AG10803 (cell line): ENCODE data around the gene ABTB2.

Experiments used
- DNase-seq: peaks from one replicate; pipeline ENCODE4 v3.0.0; 2010; ENCODE audit warnings: low read depth
- H3K4me3 ChIP-seq: 2 replicates; pipeline ENCODE4 v1.5.1; 2011; ENCODE audit warnings: mild to moderate bottlenecking, low read length, control low read depth
- TF ChIP-seq, protein P1 (sequence below): conservative IDR thresholded peaks from 2 replicates; pipeline ENCODE4 v1.5.1; 2011; ENCODE audit warnings: mild to moderate bottlenecking, low read length, control low read depth, inconsistent platforms

ABTB2 gene

GRCh38 chr11:34318111-34319037, 39.4 kb downstream of the ABTB2 start:
- TF ChIP-seq, protein P1, sequence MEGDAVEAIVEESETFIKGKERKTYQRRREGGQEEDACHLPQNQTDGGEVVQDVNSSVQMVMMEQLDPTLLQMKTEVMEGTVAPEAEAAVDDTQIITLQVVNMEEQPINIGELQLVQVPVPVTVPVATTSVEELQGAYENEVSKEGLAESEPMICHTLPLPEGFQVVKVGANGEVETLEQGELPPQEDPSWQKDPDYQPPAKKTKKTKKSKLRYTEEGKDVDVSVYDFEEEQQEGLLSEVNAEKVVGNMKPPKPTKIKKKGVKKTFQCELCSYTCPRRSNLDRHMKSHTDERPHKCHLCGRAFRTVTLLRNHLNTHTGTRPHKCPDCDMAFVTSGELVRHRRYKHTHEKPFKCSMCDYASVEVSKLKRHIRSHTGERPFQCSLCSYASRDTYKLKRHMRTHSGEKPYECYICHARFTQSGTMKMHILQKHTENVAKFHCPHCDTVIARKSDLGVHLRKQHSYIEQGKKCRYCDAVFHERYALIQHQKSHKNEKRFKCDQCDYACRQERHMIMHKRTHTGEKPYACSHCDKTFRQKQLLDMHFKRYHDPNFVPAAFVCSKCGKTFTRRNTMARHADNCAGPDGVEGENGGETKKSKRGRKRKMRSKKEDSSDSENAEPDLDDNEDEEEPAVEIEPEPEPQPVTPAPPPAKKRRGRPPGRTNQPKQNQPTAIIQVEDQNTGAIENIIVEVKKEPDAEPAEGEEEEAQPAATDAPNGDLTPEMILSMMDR, result no peak
- no peak overlapping the region for H3K4me3 ChIP-seq
- peak; percentile 65 for DNase-seq

DNA sequence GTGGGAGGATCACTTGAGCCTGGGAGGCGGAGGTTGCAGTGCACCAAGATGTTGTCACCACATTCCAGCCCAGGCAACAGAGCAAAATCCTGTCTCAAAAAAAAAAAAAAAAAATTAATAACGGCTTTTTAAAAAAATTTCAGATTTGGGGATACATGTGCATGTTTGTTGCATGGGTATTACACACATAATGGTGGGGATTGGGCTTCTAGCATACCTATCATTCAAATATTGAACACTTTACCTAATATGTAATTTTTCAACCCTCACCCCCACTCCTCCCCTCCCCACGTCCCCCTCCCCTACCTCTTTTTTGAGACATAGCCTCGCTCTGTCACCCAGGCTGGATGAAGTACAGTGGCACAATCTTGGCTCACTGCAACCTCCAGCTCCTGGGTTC, 40.1 kb downstream of the ABTB2 start:
- no peak overlapping the region for H3K4me3 ChIP-seq
- DNase-seq, result no peak
- TF ChIP-seq, protein P1, result no peak

DNA sequence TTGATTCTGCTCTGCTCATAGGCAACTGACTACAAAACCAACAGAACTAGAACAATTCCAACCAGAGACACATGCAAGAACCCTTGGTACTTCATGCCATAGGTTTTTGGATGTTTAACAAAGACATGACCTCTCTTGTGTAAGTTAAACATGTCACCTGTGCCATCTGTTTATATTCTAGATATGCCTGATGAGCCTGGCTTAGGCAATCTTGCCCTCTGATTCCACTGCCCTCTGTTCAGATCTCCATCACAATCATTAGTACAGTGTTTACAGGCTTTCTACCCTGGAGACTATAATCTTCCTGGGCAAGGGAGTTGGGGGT, 40.8 kb downstream of the ABTB2 start:
- TF ChIP-seq, protein P1, result no peak
- no peak for DNase-seq
- H3K4me3 ChIP-seq, result no peak overlapping the region

DNA sequence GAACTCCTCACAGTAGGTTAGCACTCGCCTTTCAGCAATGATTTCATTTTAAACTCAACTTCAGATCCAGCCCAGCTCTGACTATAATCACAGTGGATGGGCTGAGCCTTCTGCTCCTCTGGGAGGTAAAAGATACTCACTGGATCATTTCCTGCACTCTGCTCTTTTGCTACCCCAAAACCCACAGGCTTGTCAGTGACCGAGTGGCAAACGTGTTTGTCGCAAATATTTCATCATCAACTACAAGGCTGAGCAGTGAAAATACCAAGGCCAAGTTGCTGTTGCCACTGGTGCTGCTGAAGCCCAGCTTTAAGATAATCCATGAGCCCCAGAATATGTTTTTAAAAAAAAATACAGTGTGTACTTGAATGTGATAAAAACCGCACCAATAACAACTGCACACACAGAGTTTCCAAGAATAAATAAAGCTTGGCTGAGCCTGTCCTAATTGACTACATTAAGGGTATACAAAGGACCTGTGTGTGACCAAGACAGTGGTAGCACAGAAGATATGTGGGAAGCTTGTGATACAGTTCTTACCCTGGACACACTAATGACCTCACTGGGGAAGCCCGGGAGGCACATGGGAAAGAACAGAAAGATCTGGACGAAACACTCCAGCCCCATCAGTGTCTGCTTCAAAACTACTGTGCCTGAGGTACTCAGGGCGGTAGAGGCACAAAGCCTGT, 41.3 kb downstream of the ABTB2 start:
- TF ChIP-seq, protein P1, result no peak
- H3K4me3 ChIP-seq, result no peak overlapping the region
- peak; percentile 40 for DNase-seq

- TF ChIP-seq, protein P1, result no peak
- no peak overlapping the region for H3K4me3 ChIP-seq
- DNase-seq, result peak; percentile 23
Measured at GRCh38 chr11:34315394-34315793, 42.4 kb downstream of the ABTB2 start.

GRCh38 chr11:34314936-34315335, 42.9 kb downstream of the ABTB2 start:
- TF ChIP-seq, protein P1, result no peak

DNA sequence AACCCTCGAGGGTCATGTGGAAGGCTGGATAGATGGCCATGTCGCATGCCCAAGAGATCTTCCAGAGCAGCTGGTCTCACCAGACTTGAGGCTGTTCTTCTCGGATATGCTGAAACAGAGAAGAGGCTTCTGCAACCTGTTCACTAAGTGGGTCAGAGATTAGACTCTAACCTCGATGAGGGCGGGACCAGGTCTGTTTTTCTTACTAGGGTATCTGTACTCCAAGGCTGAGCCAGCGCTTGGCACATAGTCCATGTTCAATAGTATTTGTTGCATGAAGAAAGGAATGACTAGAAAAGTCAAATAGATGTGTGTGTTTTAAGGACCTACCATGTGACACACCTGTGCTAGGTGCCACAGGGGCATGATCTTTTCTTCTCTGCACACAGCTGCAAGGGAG, 43.6 kb downstream of the ABTB2 start:
- no peak for DNase-seq
- TF ChIP-seq, protein P1, result no peak
- H3K4me3 ChIP-seq, result no peak overlapping the region

More at GRCh38 chr11:34314936-34315335, 42.9 kb downstream of the ABTB2 start:
- H3K4me3 ChIP-seq, result no peak overlapping the region
- DNase-seq, result peak; percentile 83
